Bronchial epithelial cell (primary cell): Measurements from ENCODE around the gene SIRPB1. TPM values are rescaled to one million over a fixed set of nuclear protein-coding genes. Genes with fewer than 3 reads are reported as not detected.

ENCODE experiments used
- DNase-seq: peaks from one replicate; pipeline ENCODE4 v3.0.0-alpha.2; 2010; ENCODE audit warnings: low read depth
- FAIRE-seq: peaks from 2 replicates; lab custom pipeline; 2011; peaks lifted over from hg19 to GRCh38; lab: Jason Lieb, UNC
- H3K27me3 ChIP-seq: 2 replicates; pipeline ENCODE4 v1.5.1; 2011; ENCODE audit warnings: low read length; ENCODE audit not compliant: control insufficient read depth, insufficient read depth
- H3K36me3 ChIP-seq: 2 replicates; pipeline ENCODE4 v1.5.1; 2011; ENCODE audit warnings: low read length; ENCODE audit not compliant: control insufficient read depth, insufficient read depth
- H3K4me3 ChIP-seq: 2 replicates; pipeline ENCODE4 v1.5.1; 2011; ENCODE audit warnings: mild to moderate bottlenecking, low read depth, low read length, control low read depth
- CTCF ChIP-seq: IDR thresholded peaks from 2 replicates; pipeline ENCODE4 v1.5.1; 2011; ENCODE audit warnings: mild to moderate bottlenecking, moderate library complexity, low read length, control low read depth, inconsistent platforms; ENCODE audit not compliant: insufficient read depth, severe bottlenecking
- total RNA-seq: library from RNA; depleted of rRNA; stranded (reverse); fragments of >200 nt; gene quantifications from 2 replicates; pipeline ENCODE4 v1.2.1, GENCODE V29; 2014

The SIRPB1 gene
- total RNA-seq, 1 donor from 2014 or later = not detected

GRCh38 chr20:1625083-1625690 lies 5.4 kb upstream of the SIRPB1 start:
- Histone ChIP-seq H3K36me3 (no peaks in the 10 kb centered on the region), H3K4me3 (no peak overlapping the region), H3K27me3 (peaks cover 2% of the 10 kb centered on the region)
- no peak for FAIRE-seq
- TF ChIP-seq CTCF = no peak
- no peak for DNase-seq

- H3K36me3 ChIP-seq = no peaks in the 10 kb centered on the region
- no peak for DNase-seq
- peaks cover 2% of the 10 kb centered on the region for H3K27me3 ChIP-seq
- no peak for FAIRE-seq
- H3K4me3 ChIP-seq = no peak overlapping the region
- no peak for TF ChIP-seq CTCF
Observed at GRCh38 chr20:1623501-1624205, 3.8 kb upstream of the SIRPB1 start.

- FAIRE-seq (no peak), DNase-seq (no peak)
- no peak for TF ChIP-seq CTCF
- Histone ChIP-seq H3K27me3 (no peaks in the 10 kb centered on the region), H3K4me3 (no peak overlapping the region), H3K36me3 (no peaks in the 10 kb centered on the region)
Observed at GRCh38 chr20:1622450-1622849, 2.6 kb upstream of the SIRPB1 start.

- Histone ChIP-seq H3K27me3 (no peaks in the 10 kb centered on the region), H3K36me3 (no peaks in the 10 kb centered on the region), H3K4me3 (no peak overlapping the region)
- TF ChIP-seq CTCF = no peak
- no peak for FAIRE-seq
- DNase-seq = peak; percentile 35
Observed at GRCh38 chr20:1621316-1621715, 1.5 kb upstream of the SIRPB1 start.

- Histone ChIP-seq H3K4me3 (no peak overlapping the region), H3K27me3 (no peaks in the 10 kb centered on the region), H3K36me3 (no peaks in the 10 kb centered on the region)
- no peak for TF ChIP-seq CTCF
- no peak for FAIRE-seq
- no peak for DNase-seq
Observed at GRCh38 chr20:1618954-1619540, 762 bp downstream of the SIRPB1 start.
